HepG2 (cell line): ENCODE measurements around the gene IFT172. TPM values are rescaled to one million over a fixed set of nuclear protein-coding genes. Genes with fewer than 3 reads are reported as not detected.

Source experiments
- FOXJ3 ChIP-seq: sonication (generic); formaldehyde crosslinking; IDR thresholded peaks from 2 replicates; pipeline ENCODE4 v1.4.0; 2020; ENCODE audit warnings: missing genetic modification reagents, mild to moderate bottlenecking, borderline replicate concordance
- GATAD2A ChIP-seq: IDR thresholded peaks from 2 replicates; pipeline ENCODE4 v1.6.1; 2016
- XBP1 ChIP-seq: sonication (generic); formaldehyde crosslinking; IDR thresholded peaks from 2 replicates; pipeline ENCODE4 v1.5.0; 2020; ENCODE audit warnings: missing genetic modification reagents
- ZFP36 ChIP-seq: fragments of 150-350 bp; IDR thresholded peaks from 2 replicates; pipeline ENCODE4 v1.6.1; 2018; ENCODE audit warnings: borderline replicate concordance, low read length, low read depth; ENCODE audit not compliant: partially characterized antibody
- ZIK1 ChIP-seq: sonication (generic); formaldehyde crosslinking; IDR thresholded peaks from 2 replicates; pipeline ENCODE4 v1.5.0; 2020; ENCODE audit warnings: mild to moderate bottlenecking, low read depth, missing genetic modification reagents, borderline replicate concordance
- ZNF10 ChIP-seq: sonication (generic); formaldehyde crosslinking; IDR thresholded peaks from 2 replicates; pipeline ENCODE4 v1.4.0; 2020; ENCODE audit warnings: mild to moderate bottlenecking, low read depth, missing genetic modification reagents, borderline replicate concordance
- ZNF121 ChIP-seq: sonication (generic); formaldehyde crosslinking; IDR thresholded peaks from 2 replicates; pipeline ENCODE4 v1.5.0; 2020; ENCODE audit warnings: mild to moderate bottlenecking, missing genetic modification reagents
- ZNF205 ChIP-seq: IDR thresholded peaks from 2 replicates; pipeline ENCODE4 v1.6.1; 2018; ENCODE audit warnings: missing biosample characterization, missing genetic modification reagents
- ZNF256 ChIP-seq: sonication (generic); formaldehyde crosslinking; conservative IDR thresholded peaks from 2 replicates; pipeline ENCODE4 v1.4.0; 2020; ENCODE audit warnings: missing genetic modification reagents
- ZNF292 ChIP-seq: sonication (generic); formaldehyde crosslinking; IDR thresholded peaks from 2 replicates; pipeline ENCODE4 v1.8.1; 2022; ENCODE audit warnings: mild to moderate bottlenecking, low read depth, missing genetic modification reagents, borderline replicate concordance
- ZNF484 ChIP-seq: sonication (generic); formaldehyde crosslinking; IDR thresholded peaks from 2 replicates; pipeline ENCODE4 v1.5.1; 2020; ENCODE audit warnings: mild to moderate bottlenecking, low read depth, missing genetic modification reagents, borderline replicate concordance
- ZNF713 ChIP-seq: sonication (generic); formaldehyde crosslinking; IDR thresholded peaks from 2 replicates; pipeline ENCODE4 v1.4.0; 2020; ENCODE audit warnings: mild to moderate bottlenecking, missing genetic modification reagents
- polyA plus RNA-seq, 8 experiments: library from polyadenylated mRNA; depleted of rRNA in 3 of 8; stranded (reverse) in 7 of 8; unstranded in 1 of 8; fragments of >200 nt; fragmentation: Illumina TruSeq in 4 of 8; extraction: Trizol in 4 of 8; gene quantifications; 2 replicates each; pipeline versions ENCODE4 v1.2.1 to v1.2.3, GENCODE V29; 2011 to 2016; ENCODE audit warnings: low read depth in 4 of 8, missing spikeins in 1 of 8, mixed read lengths in 1 of 8; ENCODE audit not compliant: insufficient read depth in 1 of 8
- total RNA-seq, 5 experiments: library from RNA; depleted of rRNA; stranded (reverse); fragments of >200 nt; fragmentation: Illumina TruSeq; extraction: Trizol; gene quantifications; 2 replicates each; pipeline ENCODE4 v1.2.3, GENCODE V29; 2016; ENCODE audit warnings: low read depth in 1 of 5
- TF ChIP-seq, protein P1 (sequence below): sonication (generic); formaldehyde crosslinking; IDR thresholded peaks from 2 replicates; pipeline ENCODE4 v1.4.0; 2020; ENCODE audit warnings: mild to moderate bottlenecking, missing genetic modification reagents
- TF ChIP-seq, protein P2 (sequence below): sonication (generic); formaldehyde crosslinking; IDR thresholded peaks from 2 replicates; pipeline ENCODE4 v1.4.0; 2020; ENCODE audit warnings: missing genetic modification reagents
- TF ChIP-seq, protein P3 (sequence below): sonication (generic); formaldehyde crosslinking; IDR thresholded peaks from 2 replicates; pipeline ENCODE4 v1.8.0; 2022; ENCODE audit warnings: missing genetic modification reagents, mild to moderate bottlenecking, inconsistent platforms, borderline replicate concordance
- TF ChIP-seq, protein P4 (sequence below): sonication (generic); formaldehyde crosslinking; conservative IDR thresholded peaks from 2 replicates; pipeline ENCODE4 v1.4.0; 2020; ENCODE audit warnings: missing genetic modification reagents

IFT172 gene
- total and polyA plus RNA-seq, 2 of the 13 experiments (the other 11 are each of a cell fraction or from before 2014, with no cell fraction given): 21.6 to 35.7 TPM

DNA sequence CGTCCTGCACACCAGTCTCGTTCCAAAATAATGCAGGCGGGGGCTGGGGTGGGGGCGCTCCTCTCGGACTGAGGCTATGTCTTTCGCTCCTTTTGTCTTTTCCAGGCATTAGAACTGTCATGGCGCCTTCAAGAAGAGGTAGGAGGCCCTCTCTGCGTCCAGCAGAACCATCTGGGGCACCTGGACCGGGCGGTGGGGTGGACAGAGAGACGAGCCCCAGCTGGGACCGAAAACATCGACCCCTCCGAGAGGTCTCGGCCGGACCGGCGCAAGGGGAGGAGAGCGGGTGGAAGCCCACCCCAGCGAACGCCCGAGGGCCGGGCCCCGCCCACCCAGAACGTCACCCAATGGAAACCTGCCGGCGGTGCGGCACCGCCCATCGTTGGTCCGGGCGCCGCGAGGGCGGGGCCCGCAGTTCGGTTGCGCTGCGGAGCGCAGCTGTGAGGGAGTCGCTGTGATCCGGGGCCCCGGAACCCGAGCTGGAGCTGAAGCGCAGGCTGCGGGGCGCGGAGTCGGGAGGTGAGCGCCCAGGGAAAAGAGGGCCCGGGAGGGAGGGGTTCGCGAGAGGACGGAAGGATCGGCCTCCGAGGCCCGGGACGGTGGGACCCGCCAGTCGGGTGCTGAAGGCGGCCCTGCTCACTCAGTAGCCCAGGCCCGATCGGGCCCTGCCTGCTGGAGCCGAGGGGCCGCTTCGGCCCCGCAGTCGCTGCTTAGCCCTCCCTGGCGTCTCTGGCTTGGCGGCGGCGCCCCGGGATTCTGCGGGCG lies 61.1 kb downstream of the IFT172 start, which contains the start of gene NRBP1 (continued):
- TF ChIP-seq ZNF292 (CRISPR knock-in tag): no peak; the same call in 1 of the 2 replicates
- TF ChIP-seq ZNF10 (CRISPR knock-in tag): no peak
- no peak for TF ChIP-seq XBP1 (CRISPR knock-in tag)
- TF ChIP-seq, protein P1, sequence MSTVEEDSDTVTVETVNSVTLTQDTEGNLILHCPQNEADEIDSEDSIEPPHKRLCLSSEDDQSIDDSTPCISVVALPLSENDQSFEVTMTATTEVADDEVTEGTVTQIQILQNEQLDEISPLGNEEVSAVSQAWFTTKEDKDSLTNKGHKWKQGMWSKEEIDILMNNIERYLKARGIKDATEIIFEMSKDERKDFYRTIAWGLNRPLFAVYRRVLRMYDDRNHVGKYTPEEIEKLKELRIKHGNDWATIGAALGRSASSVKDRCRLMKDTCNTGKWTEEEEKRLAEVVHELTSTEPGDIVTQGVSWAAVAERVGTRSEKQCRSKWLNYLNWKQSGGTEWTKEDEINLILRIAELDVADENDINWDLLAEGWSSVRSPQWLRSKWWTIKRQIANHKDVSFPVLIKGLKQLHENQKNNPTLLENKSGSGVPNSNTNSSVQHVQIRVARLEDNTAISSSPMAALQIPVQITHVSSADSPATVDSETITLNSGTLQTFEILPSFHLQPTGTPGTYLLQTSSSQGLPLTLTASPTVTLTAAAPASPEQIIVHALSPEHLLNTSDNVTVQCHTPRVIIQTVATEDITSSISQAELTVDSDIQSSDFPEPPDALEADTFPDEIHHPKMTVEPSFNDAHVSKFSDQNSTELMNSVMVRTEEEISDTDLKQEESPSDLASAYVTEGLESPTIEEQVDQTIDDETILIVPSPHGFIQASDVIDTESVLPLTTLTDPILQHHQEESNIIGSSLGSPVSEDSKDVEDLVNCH: peak; percentile 84; the same call in 1 of the 2 replicates
- TF ChIP-seq, protein P2, sequence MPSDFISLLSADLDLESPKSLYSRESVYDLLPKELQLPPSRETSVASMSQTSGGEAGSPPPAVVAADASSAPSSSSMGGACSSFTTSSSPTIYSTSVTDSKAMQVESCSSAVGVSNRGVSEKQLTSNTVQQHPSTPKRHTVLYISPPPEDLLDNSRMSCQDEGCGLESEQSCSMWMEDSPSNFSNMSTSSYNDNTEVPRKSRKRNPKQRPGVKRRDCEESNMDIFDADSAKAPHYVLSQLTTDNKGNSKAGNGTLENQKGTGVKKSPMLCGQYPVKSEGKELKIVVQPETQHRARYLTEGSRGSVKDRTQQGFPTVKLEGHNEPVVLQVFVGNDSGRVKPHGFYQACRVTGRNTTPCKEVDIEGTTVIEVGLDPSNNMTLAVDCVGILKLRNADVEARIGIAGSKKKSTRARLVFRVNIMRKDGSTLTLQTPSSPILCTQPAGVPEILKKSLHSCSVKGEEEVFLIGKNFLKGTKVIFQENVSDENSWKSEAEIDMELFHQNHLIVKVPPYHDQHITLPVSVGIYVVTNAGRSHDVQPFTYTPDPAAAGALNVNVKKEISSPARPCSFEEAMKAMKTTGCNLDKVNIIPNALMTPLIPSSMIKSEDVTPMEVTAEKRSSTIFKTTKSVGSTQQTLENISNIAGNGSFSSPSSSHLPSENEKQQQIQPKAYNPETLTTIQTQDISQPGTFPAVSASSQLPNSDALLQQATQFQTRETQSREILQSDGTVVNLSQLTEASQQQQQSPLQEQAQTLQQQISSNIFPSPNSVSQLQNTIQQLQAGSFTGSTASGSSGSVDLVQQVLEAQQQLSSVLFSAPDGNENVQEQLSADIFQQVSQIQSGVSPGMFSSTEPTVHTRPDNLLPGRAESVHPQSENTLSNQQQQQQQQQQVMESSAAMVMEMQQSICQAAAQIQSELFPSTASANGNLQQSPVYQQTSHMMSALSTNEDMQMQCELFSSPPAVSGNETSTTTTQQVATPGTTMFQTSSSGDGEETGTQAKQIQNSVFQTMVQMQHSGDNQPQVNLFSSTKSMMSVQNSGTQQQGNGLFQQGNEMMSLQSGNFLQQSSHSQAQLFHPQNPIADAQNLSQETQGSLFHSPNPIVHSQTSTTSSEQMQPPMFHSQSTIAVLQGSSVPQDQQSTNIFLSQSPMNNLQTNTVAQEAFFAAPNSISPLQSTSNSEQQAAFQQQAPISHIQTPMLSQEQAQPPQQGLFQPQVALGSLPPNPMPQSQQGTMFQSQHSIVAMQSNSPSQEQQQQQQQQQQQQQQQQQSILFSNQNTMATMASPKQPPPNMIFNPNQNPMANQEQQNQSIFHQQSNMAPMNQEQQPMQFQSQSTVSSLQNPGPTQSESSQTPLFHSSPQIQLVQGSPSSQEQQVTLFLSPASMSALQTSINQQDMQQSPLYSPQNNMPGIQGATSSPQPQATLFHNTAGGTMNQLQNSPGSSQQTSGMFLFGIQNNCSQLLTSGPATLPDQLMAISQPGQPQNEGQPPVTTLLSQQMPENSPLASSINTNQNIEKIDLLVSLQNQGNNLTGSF (CRISPR knock-in tag): 0 out of 2 replicates have a peak, but pooled peaks have one; percentile 61
- TF ChIP-seq ZNF205 (CRISPR knock-in tag): 0 out of 2 replicates have a peak, but pooled peaks have one; percentile 50
- peak; percentile 15; the same call in 1 of the 2 replicates for TF ChIP-seq ZIK1 (CRISPR knock-in tag)
- no peak for TF ChIP-seq ZFP36
- TF ChIP-seq ZNF484 (CRISPR knock-in tag): no peak
- TF ChIP-seq GATAD2A: peak; percentile 12; the same call in 1 of the 2 replicates
- TF ChIP-seq ZNF713: no peak
- no peak; the same call in 1 of the 2 replicates for TF ChIP-seq ZNF256 (CRISPR knock-in tag)
- TF ChIP-seq, protein P3, sequence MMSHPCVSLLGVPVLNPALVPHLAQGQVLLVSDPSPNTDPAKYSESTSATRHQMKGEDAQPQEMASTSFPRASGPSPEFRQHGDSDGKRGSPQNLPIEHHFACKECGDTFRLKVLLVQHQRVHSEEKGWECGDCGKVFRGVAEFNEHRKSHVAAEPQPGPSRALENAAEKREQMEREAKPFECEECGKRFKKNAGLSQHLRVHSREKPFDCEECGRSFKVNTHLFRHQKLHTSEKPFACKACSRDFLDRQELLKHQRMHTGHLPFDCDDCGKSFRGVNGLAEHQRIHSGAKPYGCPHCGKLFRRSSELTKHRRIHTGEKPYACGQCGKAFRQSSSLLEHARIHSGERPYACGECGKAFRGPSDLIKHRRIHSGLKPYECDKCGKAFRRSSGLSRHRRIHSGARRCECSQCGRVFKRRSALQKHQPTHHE (CRISPR knock-in tag): peak; percentile 71
- TF ChIP-seq, protein P4, sequence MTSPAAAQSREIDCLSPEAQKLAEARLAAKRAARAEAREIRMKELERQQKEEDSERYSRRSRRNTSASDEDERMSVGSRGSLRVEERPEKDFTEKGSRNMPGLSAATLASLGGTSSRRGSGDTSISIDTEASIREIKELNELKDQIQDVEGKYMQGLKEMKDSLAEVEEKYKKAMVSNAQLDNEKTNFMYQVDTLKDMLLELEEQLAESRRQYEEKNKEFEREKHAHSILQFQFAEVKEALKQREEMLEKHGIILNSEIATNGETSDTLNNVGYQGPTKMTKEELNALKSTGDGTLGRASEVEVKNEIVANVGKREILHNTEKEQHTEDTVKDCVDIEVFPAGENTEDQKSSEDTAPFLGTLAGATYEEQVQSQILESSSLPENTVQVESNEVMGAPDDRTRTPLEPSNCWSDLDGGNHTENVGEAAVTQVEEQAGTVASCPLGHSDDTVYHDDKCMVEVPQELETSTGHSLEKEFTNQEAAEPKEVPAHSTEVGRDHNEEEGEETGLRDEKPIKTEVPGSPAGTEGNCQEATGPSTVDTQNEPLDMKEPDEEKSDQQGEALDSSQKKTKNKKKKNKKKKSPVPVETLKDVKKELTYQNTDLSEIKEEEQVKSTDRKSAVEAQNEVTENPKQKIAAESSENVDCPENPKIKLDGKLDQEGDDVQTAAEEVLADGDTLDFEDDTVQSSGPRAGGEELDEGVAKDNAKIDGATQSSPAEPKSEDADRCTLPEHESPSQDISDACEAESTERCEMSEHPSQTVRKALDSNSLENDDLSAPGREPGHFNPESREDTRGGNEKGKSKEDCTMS: no peak
- TF ChIP-seq FOXJ3 (CRISPR knock-in tag): no peak
- TF ChIP-seq ZNF121: peak; percentile 52; the same call in 1 of the 2 replicates
